Large intestine (tissue), 3 donors: ENCODE results near the gene RALGPS1. TPM values are rescaled to one million over a fixed set of nuclear protein-coding genes. Genes with fewer than 3 reads are reported as not detected.

Source experiments
- DNase-seq, 2 donors: peaks; one replicate each; pipeline versions ENCODE4 v3.0.0 to v3.0.0-alpha.2; 2013
- H3K27ac ChIP-seq: one replicate; pipeline ENCODE4 v1.5.1; 2013; ENCODE audit warnings: low read length
- H3K27me3 ChIP-seq: 2 replicates; pipeline ENCODE4 v1.6.1; 2013; ENCODE audit warnings: low read length; ENCODE audit not compliant: control insufficient read depth, insufficient read depth
- H3K36me3 ChIP-seq: 2 replicates; pipeline ENCODE4 v1.6.1; 2013; ENCODE audit warnings: low read length; ENCODE audit not compliant: control insufficient read depth, insufficient read depth
- H3K4me1 ChIP-seq: one replicate; pipeline ENCODE4 v1.6.1; 2013; ENCODE audit warnings: low read length; ENCODE audit not compliant: control insufficient read depth, insufficient read depth
- H3K4me3 ChIP-seq: one replicate; pipeline ENCODE4 v1.5.1; 2013; ENCODE audit warnings: low read length
- H3K9me3 ChIP-seq: one replicate; pipeline ENCODE4 v1.6.1; 2013; ENCODE audit warnings: mild to moderate bottlenecking, low read depth, low read length, moderate library complexity; ENCODE audit not compliant: control insufficient read depth
- WGBS: methylation state at CpG from one replicate; pipeline ENCODE4 v1.1.5; 2013; ENCODE audit warnings: low lambda C conversion rate; ENCODE audit not compliant: insufficient coverage; 5-methylcytosine and 5-hydroxymethylcytosine counted together
- polyA plus RNA-seq: library from polyadenylated mRNA; unstranded; fragments of 120-200 nt; gene quantifications from one replicate; pipeline ENCODE4 v1.2.1, GENCODE V29; 2013

The RALGPS1 gene
- polyA plus RNA-seq, 1 donor = 58.8 TPM

DNA sequence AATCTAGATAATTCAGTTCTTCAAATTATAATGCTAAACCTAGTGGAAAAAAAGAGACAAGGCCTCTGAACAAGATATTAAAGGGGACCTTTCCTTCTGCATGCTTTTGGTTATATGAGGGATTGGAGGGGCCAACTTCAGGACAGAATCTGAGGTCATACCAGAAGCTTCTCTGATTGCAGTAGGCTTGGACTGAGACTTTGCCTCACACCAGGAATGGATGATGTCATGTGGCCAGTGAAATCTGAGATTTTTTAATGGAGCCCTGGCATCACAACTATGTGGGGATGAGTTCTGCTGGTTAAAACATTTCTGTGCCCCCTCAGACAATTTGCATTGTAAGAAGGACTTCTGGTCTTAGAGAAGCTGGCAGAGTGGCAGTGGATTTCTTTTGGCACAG is 119.2 kb downstream of the RALGPS1 start:
- Histone ChIP-seq H3K27me3 (no peaks in the 10 kb centered on the region), H3K4me3 (no peak overlapping the region), H3K36me3 (peaks cover 9% of the 10 kb centered on the region), H3K27ac (peak overlapping the region; percentile 69), H3K9me3 (no peaks in the 10 kb centered on the region), H3K4me1 (peaks cover 21% of the 10 kb centered on the region)
- DNase-seq = peak; percentile 12 to 39

DNA sequence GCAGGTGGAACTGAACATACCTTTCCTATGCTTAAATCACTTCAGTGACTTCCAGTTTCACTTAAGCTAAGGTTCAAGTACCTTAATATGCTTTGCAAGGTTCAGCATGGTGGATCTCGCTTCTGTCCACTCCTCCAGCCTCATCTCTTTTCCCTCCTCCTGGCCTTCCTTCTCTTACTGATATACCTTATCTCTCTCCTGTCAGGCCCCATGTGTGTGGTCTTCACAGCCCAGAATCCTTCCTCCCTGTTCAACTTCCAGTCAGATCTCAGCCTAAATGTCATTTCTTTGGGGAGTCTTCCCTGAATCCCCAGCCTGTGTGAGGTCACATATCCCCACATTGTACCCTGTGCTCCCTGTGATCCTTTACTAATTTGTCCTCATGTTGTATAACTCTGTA is 120.1 kb downstream of the RALGPS1 start:
- no CpG with 5 or more reads among the region's 1 CpG for WGBS
- H3K36me3 ChIP-seq = peaks cover 9% of the 10 kb centered on the region
- no peaks in the 10 kb centered on the region for H3K27me3 ChIP-seq
- peaks cover 21% of the 10 kb centered on the region for H3K4me1 ChIP-seq
- H3K27ac ChIP-seq = no peak overlapping the region
- no peaks in the 10 kb centered on the region for H3K9me3 ChIP-seq
- no peak for DNase-seq
- no peak overlapping the region for H3K4me3 ChIP-seq

DNA sequence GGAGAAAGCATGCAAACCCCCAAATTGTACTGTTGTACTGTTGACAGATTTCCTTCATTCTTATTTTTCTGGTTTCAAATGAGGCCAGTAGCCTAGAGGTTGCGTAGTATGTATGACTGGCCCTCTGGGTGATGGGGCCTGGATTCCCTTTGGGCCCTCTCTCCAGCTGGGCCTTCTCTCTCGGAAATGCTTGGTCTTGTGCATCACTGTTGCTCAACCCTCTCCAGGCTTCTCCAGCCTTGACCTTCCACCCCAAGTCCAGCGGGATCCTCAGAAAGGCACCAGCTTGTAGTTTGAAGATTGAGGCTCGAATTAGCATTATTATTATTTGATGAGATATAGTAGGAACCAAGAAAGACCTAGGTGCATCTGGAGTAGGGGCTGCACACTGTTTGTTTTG is 120.8 kb downstream of the RALGPS1 start:
- H3K27ac ChIP-seq = no peak overlapping the region
- no peak for DNase-seq
- peaks cover 21% of the 10 kb centered on the region for H3K4me1 ChIP-seq
- no peak overlapping the region for H3K4me3 ChIP-seq
- H3K9me3 ChIP-seq = no peaks in the 10 kb centered on the region
- WGBS = no CpG with 5 or more reads among the region's 4 CpGs
- no peaks in the 10 kb centered on the region for H3K27me3 ChIP-seq
- H3K36me3 ChIP-seq = peaks cover 9% of the 10 kb centered on the region

DNA sequence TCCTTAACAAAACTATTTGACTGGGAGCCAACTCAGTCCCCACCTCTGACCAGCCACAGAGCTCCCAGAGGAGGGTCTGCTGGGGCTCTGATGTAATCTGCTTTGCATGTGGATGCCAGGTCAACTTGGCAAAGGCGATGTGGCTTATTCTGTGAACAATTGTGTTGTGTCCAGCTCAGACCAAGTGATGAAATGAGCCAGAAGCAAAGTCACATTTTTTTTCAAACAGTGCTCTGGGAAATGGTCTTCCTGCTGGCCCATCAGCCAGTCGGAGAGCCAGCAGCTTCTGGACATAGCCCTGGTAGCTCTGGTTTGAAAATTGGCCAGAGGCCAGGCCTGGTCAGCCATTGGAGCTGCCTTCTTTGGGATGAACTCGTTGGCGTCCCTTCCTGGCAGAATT is 121.4 kb downstream of the RALGPS1 start:
- DNase-seq = no peak
- no peaks in the 10 kb centered on the region for H3K27me3 ChIP-seq
- no peak overlapping the region for H3K27ac ChIP-seq

DNA sequence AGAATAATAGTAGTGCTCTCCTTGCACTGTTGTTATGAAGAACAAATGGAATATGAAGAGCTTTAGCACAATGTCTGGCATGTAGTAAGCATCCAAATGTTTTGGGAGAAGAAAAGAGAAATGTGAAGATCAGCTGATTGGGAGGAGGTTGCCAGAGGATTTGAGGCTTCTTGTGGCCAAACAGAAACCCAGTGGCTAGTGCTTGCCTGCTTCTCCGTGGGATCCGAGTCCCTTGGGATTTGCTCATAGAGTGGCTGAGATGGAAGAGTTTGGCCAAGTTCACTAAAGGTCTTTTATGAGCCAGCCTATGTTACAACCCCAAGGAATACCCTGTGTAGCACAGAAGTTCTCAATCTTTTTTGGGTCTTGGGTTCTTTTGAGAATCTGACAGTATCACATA is 121.9 kb downstream of the RALGPS1 start:
- H3K9me3 ChIP-seq = no peaks in the 10 kb centered on the region
- H3K27ac ChIP-seq = no peak overlapping the region
- H3K4me3 ChIP-seq = no peak overlapping the region
- H3K4me1 ChIP-seq = peaks cover 21% of the 10 kb centered on the region
- WGBS = no CpG with 5 or more reads among the region's 2 CpGs
- DNase-seq = no peak
- H3K36me3 ChIP-seq = peaks cover 9% of the 10 kb centered on the region
- no peaks in the 10 kb centered on the region for H3K27me3 ChIP-seq

More for the DNA sequence above, 121.4 kb downstream of the RALGPS1 start:
- no peaks in the 10 kb centered on the region for H3K9me3 ChIP-seq
- H3K36me3 ChIP-seq = peaks cover 9% of the 10 kb centered on the region
- peaks cover 21% of the 10 kb centered on the region for H3K4me1 ChIP-seq
- no peak overlapping the region for H3K4me3 ChIP-seq
- WGBS = no CpG with 5 or more reads among the region's 4 CpGs

DNA sequence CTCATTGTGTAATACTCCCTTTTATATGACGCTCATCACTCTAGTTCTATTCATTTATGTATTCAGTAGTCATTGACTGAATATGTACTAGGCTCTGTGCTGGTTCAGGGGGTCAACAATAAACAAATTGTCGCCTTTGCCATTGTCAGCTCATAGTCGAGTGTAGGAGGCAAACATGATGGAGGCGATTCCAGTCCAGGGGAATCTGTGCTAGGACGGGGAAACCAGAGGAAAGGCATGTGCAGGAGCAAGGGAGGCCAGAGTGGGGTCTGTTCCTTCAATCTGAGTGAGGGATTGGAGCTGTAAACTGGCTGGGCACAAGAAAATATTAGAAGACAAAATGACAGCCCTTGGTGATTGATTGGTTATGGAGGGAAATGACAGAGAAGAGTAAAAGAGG is 123.9 kb downstream of the RALGPS1 start:
- 100% methylated on average over 1 of the region's 5 CpGs for WGBS
- H3K9me3 ChIP-seq = no peaks in the 10 kb centered on the region
- DNase-seq = no peak
- H3K27me3 ChIP-seq = no peaks in the 10 kb centered on the region
- peaks cover 11% of the 10 kb centered on the region for H3K4me1 ChIP-seq
- no peak overlapping the region for H3K4me3 ChIP-seq
- H3K36me3 ChIP-seq = peaks cover 9% of the 10 kb centered on the region
- no peak overlapping the region for H3K27ac ChIP-seq

DNA sequence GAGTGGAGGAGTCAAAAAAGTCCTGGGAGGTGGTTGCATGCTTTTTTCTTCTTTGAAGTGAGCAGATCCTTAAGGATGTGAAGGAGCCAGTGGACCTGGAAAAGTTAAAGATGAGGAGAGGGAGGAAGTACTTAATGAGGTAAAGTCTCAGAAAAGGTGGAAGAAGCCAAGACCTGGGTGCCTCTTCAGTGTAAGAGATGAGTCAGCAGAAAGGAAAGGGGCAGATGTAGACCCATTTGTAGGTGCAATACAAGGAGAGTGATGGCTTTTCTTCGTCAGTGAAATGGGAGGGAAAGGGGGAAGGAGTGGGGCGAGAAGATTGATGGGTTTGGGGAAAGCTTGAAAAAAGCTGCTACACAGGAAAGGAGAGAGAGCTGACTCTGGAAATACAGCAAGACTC is 124.9 kb downstream of the RALGPS1 start:
- Histone ChIP-seq H3K36me3 (peaks cover 9% of the 10 kb centered on the region), H3K4me1 (peaks cover 4% of the 10 kb centered on the region), H3K27ac (no peak overlapping the region), H3K4me3 (no peak overlapping the region), H3K27me3 (no peaks in the 10 kb centered on the region), H3K9me3 (no peaks in the 10 kb centered on the region)
- no peak for DNase-seq
- WGBS = 100% methylated on average over 1 of the region's 2 CpGs

DNA sequence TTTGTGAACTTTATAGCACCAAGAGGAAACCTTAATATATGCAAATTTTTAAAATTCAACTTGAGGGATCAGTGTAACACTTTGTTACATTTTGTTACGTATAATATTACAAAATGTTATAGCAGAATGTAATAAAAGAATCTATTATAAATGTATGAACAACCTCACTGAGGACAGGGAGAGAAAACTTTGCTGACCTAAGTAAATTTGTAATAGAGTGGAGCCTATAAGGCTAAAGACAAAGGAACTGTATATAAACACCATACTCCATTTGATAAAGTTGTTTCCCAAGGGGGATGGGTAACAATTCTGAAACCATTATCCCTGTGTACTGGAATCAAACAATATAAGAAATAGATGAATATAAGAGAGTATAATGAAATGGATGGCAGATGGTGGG is 130.6 kb downstream of the RALGPS1 start:
- Histone ChIP-seq H3K27ac (no peak overlapping the region), H3K36me3 (peaks cover 1% of the 10 kb centered on the region), H3K4me3 (no peak overlapping the region), H3K9me3 (no peaks in the 10 kb centered on the region), H3K27me3 (no peaks in the 10 kb centered on the region), H3K4me1 (no peaks in the 10 kb centered on the region)
- no peak for DNase-seq
- WGBS = 100% methylated on average over 1 of the region's 1 CpG

DNA sequence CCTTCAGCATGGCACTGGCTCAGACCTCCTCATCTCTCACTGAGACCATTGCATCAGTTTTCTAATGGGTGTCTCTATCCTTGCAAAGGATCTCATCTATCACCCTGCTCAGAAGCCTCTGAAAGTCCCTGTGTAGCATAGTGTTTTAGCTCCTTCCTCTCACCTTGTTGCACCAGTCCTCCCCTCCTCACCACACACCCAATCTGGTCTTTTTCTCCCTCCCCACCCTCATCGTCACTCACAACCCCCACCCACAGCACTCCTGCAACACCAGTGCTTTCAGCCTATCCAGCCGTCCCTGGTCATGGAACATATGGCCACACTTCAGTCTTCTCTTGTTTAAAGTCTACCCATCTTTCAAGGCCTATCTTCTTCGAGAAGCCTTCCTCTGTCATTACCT is 133.4 kb downstream of the RALGPS1 start:
- Histone ChIP-seq H3K27me3 (no peaks in the 10 kb centered on the region), H3K9me3 (no peaks in the 10 kb centered on the region), H3K4me3 (no peak overlapping the region), H3K4me1 (no peaks in the 10 kb centered on the region), H3K36me3 (peaks cover 12% of the 10 kb centered on the region), H3K27ac (no peak overlapping the region)
- 100% methylated on average over 2 of the region's 3 CpGs for WGBS
- no peak for DNase-seq

DNA sequence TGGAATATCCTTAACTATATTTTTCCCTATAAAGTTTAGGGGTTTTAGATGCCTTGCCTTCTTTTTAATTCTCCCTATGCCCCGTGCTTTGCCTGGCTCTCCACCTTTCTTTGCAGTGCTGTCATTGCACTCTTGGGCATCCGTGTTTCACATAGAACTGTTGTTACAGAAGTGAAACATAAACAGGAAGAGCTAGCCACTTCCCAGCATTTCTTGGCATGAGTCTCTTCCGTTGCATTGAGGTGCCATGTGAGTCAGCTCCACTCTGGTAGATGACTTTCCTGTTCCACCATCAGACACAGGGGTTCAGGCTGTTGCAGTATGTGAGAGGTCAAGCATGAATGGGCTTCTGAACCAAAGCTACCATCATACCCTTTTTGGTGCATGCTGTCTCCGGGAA is 134.5 kb downstream of the RALGPS1 start:
- peaks cover 23% of the 10 kb centered on the region for H3K36me3 ChIP-seq
- peak in 1 of 2 donors; percentile 22 for DNase-seq
- H3K4me1 ChIP-seq = peaks cover 3% of the 10 kb centered on the region
- H3K4me3 ChIP-seq = no peak overlapping the region
- H3K27ac ChIP-seq = no peak overlapping the region
- WGBS = no CpG with 5 or more reads among the region's 4 CpGs
- H3K9me3 ChIP-seq = no peaks in the 10 kb centered on the region
- no peaks in the 10 kb centered on the region for H3K27me3 ChIP-seq

DNA sequence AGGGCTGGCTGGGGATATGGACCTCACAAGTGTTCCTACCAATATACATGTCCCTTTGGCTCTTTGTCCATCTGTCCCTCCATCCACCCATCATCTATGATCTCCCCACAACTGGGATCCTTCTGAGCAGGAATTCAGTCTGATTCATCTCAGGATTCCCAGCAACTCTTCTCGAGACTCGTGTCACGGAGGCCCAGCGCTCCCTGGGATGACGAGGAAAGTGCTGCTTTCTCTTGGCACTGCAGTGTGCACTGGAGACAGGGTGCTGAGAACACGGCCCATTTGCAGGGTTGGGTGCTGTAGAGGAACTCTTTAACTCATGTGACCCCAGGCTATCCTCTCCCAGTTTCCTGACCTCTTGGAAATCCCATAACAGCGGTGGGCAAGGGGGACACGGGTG is 135.0 kb downstream of the RALGPS1 start:
- peaks cover 3% of the 10 kb centered on the region for H3K4me1 ChIP-seq

More for the DNA sequence above, 135.0 kb downstream of the RALGPS1 start:
- Histone ChIP-seq H3K9me3 (no peaks in the 10 kb centered on the region), H3K36me3 (peaks cover 28% of the 10 kb centered on the region), H3K27me3 (no peaks in the 10 kb centered on the region), H3K27ac (no peak overlapping the region), H3K4me3 (no peak overlapping the region)
- WGBS = no CpG with 5 or more reads among the region's 8 CpGs
- no peak for DNase-seq
